DOHH2 (cell line): ENCODE results near the gene FZD8.

Experiments
- H3F3A ChIP-seq: fragments of 200-600 bp; sonication (generic), shearing (Covaris generic); 2 replicates; pipeline ENCODE4 v1.6.0; 2016; ENCODE audit warnings: antibody characterized with exemption, mild to moderate bottlenecking; ENCODE audit not compliant: control insufficient read depth, insufficient read depth
- H3K27ac ChIP-seq: fragments of 200-600 bp; sonication (generic); 2 replicates; pipeline ENCODE4 v1.5.1; 2014; ENCODE audit warnings: low read depth, mild to moderate bottlenecking, low read length, moderate library complexity
- H3K27me3 ChIP-seq: fragments of 200-600 bp; sonication (generic); 2 replicates; pipeline ENCODE4 v1.6.1; 2014; ENCODE audit warnings: mild to moderate bottlenecking, low read length, mixed read lengths; ENCODE audit not compliant: control insufficient read depth
- H3K36me3 ChIP-seq: fragments of 200-600 bp; sonication (generic); 2 replicates; pipeline ENCODE4 v1.6.1; 2014; ENCODE audit warnings: mild to moderate bottlenecking, low read length, moderate library complexity, mixed read lengths; ENCODE audit not compliant: control insufficient read depth
- H3K4me1 ChIP-seq: fragments of 200-600 bp; sonication (generic); 2 replicates; pipeline ENCODE4 v1.6.1; 2014; ENCODE audit warnings: mild to moderate bottlenecking, low read length, mixed read lengths; ENCODE audit not compliant: control insufficient read depth
- H3K4me2 ChIP-seq: fragments of 200-600 bp; sonication (generic); 2 replicates; pipeline ENCODE4 v1.6.0; 2014; ENCODE audit warnings: mild to moderate bottlenecking, low read length, moderate library complexity
- H3K4me3 ChIP-seq: fragments of 200-600 bp; sonication (generic); 2 replicates; pipeline ENCODE4 v1.5.1; 2014; ENCODE audit warnings: mild to moderate bottlenecking, low read length, mixed read lengths
- H3K79me2 ChIP-seq: fragments of 200-600 bp; sonication (generic); 2 replicates; pipeline ENCODE4 v1.6.1; 2014; ENCODE audit warnings: mild to moderate bottlenecking, low read length, mixed read lengths; ENCODE audit not compliant: control insufficient read depth
- H3K9me2 ChIP-seq: fragments of 200-600 bp; sonication (generic); replicated peaks from 2 replicates; pipeline ENCODE4 v1.6.1; 2014; ENCODE audit warnings: mild to moderate bottlenecking, low read length, mixed read lengths; ENCODE audit not compliant: control insufficient read depth
- H3K9me3 ChIP-seq: fragments of 200-600 bp; sonication (generic); 2 replicates; pipeline ENCODE4 v1.6.1; 2014; ENCODE audit warnings: antibody characterized with exemption, low read length, mixed read lengths; ENCODE audit not compliant: control insufficient read depth, insufficient read depth
- H4K20me1 ChIP-seq: fragments of 200-600 bp; sonication (generic); 2 replicates; pipeline ENCODE4 v1.6.0; 2014; ENCODE audit warnings: low read depth, mild to moderate bottlenecking, antibody characterized with exemption, low read length, moderate library complexity; ENCODE audit not compliant: control insufficient read depth, insufficient read depth
- EZH2phosphoT487 ChIP-seq: fragments of 200-600 bp; sonication (generic); IDR thresholded peaks from 2 replicates; pipeline ENCODE4 v1.6.1; 2017; ENCODE audit warnings: borderline replicate concordance, mild to moderate bottlenecking, antibody characterized with exemption, low read length, moderate library complexity, mixed read lengths
- TF ChIP-seq, protein P1 (sequence below): fragments of 200-600 bp; sonication (generic); IDR thresholded peaks from one replicate; pipeline ENCODE4 v1.5.1; 2014; ENCODE audit warnings: antibody characterized with exemption, mild to moderate bottlenecking, low read depth, low read length; ENCODE audit not compliant: poor library complexity, severe bottlenecking

The FZD8 gene

DNA sequence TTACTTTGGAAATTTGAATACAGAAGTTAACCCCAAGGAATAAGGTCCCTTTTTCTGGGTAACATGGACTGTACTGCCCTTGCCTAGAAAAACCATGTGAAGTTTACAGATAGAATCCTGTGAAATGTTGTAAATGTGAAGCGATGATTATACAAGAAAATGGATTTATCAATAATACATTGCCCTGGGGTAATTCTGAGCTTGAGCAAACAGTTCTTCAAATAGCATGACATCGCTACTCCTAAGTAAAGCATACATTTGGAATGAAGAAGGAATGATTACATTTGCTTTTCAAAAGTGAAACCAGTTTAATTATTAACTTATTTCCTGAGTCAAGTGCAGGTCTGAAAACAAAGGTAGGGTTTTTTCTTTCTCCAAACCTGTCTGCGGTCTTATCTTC is 43.3 kb upstream of the FZD8 start:
- no peaks in the 10 kb centered on the region for H3K27me3 ChIP-seq
- no peak overlapping the region for H3K4me2 ChIP-seq
- no peaks in the 10 kb centered on the region for H3K9me3 ChIP-seq
- no peak overlapping the region for H3K4me3 ChIP-seq
- no peaks in the 10 kb centered on the region for H3K36me3 ChIP-seq
- no peaks in the 10 kb centered on the region for H3K79me2 ChIP-seq
- H3K27ac ChIP-seq = no peak overlapping the region
- H4K20me1 ChIP-seq = no peaks in the 10 kb centered on the region
- H3K4me1 ChIP-seq = no peaks in the 10 kb centered on the region
- no peaks in the 10 kb centered on the region for H3K9me2 ChIP-seq
- TF ChIP-seq, protein P1, sequence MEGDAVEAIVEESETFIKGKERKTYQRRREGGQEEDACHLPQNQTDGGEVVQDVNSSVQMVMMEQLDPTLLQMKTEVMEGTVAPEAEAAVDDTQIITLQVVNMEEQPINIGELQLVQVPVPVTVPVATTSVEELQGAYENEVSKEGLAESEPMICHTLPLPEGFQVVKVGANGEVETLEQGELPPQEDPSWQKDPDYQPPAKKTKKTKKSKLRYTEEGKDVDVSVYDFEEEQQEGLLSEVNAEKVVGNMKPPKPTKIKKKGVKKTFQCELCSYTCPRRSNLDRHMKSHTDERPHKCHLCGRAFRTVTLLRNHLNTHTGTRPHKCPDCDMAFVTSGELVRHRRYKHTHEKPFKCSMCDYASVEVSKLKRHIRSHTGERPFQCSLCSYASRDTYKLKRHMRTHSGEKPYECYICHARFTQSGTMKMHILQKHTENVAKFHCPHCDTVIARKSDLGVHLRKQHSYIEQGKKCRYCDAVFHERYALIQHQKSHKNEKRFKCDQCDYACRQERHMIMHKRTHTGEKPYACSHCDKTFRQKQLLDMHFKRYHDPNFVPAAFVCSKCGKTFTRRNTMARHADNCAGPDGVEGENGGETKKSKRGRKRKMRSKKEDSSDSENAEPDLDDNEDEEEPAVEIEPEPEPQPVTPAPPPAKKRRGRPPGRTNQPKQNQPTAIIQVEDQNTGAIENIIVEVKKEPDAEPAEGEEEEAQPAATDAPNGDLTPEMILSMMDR = no peak
- no peak for TF ChIP-seq EZH2phosphoT487
- no peaks in the 10 kb centered on the region for H3F3A ChIP-seq

GRCh38 chr10:35684586-35684985 is 42.5 kb upstream of the FZD8 start:
- H3K27me3 ChIP-seq = no peaks in the 10 kb centered on the region
- H3K79me2 ChIP-seq = no peaks in the 10 kb centered on the region
- no peaks in the 10 kb centered on the region for H3K36me3 ChIP-seq
- no peak overlapping the region for H3K4me2 ChIP-seq
- no peak for TF ChIP-seq EZH2phosphoT487
- TF ChIP-seq, protein P1 = no peak
- H3F3A ChIP-seq = no peaks in the 10 kb centered on the region
- H3K9me2 ChIP-seq = no peaks in the 10 kb centered on the region
- no peak overlapping the region for H3K4me3 ChIP-seq
- H3K4me1 ChIP-seq = no peaks in the 10 kb centered on the region
- H3K9me3 ChIP-seq = no peaks in the 10 kb centered on the region
- no peaks in the 10 kb centered on the region for H4K20me1 ChIP-seq
- H3K27ac ChIP-seq = no peak overlapping the region

- no peaks in the 10 kb centered on the region for H3K4me1 ChIP-seq
- no peaks in the 10 kb centered on the region for H3K27me3 ChIP-seq
- no peaks in the 10 kb centered on the region for H3K36me3 ChIP-seq
- H3K79me2 ChIP-seq = no peaks in the 10 kb centered on the region
- no peak overlapping the region for H3K27ac ChIP-seq
- TF ChIP-seq, protein P1 = no peak
- TF ChIP-seq EZH2phosphoT487 = no peak
- H3F3A ChIP-seq = no peaks in the 10 kb centered on the region
- no peaks in the 10 kb centered on the region for H4K20me1 ChIP-seq
- H3K4me2 ChIP-seq = no peak overlapping the region
- no peak overlapping the region for H3K4me3 ChIP-seq
- H3K9me3 ChIP-seq = no peaks in the 10 kb centered on the region
- H3K9me2 ChIP-seq = no peaks in the 10 kb centered on the region
These were observed 33.8 kb upstream of the FZD8 start for GRCh38 chr10:35675846-35676245.

- Histone ChIP-seq H3K9me3 (no peaks in the 10 kb centered on the region), H3K27ac (no peak overlapping the region), H3K27me3 (no peaks in the 10 kb centered on the region), H3K36me3 (no peaks in the 10 kb centered on the region), H3F3A (no peaks in the 10 kb centered on the region), H3K79me2 (no peaks in the 10 kb centered on the region), H4K20me1 (no peaks in the 10 kb centered on the region), H3K4me3 (no peak overlapping the region), H3K4me1 (no peaks in the 10 kb centered on the region), H3K9me2 (no peaks in the 10 kb centered on the region), H3K4me2 (no peak overlapping the region)
- TF ChIP-seq, protein P1 = no peak
- no peak for TF ChIP-seq EZH2phosphoT487
These were observed 32.7 kb upstream of the FZD8 start for GRCh38 chr10:35674843-35675242.
